ENCODE results near the gene DLK1.

The DLK1 gene

DNA sequence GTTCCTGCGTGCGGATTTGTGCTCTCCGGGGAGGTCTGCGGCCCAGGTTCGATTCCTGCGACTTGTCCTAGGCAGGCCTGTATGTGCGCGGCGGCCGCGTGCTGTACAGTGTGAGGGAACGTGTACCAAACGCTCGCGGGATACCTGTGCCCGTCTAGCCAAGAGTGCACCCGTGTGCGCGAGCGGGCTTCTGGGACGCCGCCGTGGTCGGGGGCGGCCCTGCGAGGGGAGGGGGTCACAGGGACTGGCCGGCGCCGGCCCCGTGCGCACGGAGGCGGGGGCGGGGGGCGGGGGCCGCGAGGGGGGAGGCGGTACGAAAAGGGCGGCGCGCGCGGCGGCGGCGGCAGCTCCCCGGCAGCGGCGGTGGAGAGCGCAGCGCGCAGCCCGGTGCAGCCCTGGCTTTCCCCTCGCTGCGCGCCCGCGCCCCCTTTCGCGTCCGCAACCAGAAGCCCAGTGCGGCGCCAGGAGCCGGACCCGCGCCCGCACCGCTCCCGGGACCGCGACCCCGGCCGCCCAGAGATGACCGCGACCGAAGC, at the start of gene DLK1:
Gene DLK1 (plus strand): TSS at position 343 of the 536 bp plus-strand sequence. CDS start 177 bp downstream, at position 520.
- FAIRE-seq: no peak

- FAIRE-seq: no peak
Measured at GRCh38 chr14:100677152-100677551, 49.5 kb upstream of the DLK1 start.

GRCh38 chr14:100677554-100678468, 48.9 kb upstream of the DLK1 start:
- no peak for FAIRE-seq

DNA sequence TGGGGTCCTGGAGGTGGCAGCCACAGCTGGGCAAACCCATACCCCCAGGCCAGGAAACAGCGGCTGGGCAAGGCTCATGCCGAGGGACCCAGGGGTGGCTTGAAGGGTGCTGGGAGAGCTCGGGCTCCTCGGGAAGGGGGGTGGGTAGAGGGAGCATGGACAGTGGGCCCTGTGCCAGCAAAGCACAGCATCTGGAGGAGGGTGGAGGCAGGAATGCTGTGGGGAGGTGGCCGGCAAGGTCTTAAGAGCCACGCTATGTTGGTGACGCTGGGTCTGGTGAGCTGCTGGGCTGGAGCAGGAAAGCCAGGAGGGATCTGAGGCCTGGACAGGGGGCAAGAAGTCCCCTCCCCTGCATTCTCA, 48.2 kb upstream of the DLK1 start:
- no peak for FAIRE-seq

DNA sequence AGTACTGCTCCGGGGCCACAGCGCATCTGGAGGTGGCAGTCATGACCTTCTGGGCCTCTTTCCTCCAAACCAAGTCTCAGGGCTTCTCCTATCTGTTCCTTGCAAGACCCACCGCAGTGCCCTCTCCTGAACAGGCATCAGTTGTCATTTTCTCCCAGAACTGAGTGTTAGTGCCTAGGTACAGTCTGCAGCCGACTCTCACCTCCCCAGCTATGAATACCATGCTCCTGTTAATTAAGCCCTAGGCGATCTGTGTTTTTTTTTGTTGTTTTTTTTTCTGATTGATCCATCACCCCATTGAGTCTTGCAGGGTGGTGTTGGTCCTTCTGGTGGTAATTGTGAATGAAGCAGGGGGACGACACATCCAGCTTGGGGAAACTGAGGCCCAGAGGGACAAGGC, 47.5 kb upstream of the DLK1 start:
- FAIRE-seq: no peak

DNA sequence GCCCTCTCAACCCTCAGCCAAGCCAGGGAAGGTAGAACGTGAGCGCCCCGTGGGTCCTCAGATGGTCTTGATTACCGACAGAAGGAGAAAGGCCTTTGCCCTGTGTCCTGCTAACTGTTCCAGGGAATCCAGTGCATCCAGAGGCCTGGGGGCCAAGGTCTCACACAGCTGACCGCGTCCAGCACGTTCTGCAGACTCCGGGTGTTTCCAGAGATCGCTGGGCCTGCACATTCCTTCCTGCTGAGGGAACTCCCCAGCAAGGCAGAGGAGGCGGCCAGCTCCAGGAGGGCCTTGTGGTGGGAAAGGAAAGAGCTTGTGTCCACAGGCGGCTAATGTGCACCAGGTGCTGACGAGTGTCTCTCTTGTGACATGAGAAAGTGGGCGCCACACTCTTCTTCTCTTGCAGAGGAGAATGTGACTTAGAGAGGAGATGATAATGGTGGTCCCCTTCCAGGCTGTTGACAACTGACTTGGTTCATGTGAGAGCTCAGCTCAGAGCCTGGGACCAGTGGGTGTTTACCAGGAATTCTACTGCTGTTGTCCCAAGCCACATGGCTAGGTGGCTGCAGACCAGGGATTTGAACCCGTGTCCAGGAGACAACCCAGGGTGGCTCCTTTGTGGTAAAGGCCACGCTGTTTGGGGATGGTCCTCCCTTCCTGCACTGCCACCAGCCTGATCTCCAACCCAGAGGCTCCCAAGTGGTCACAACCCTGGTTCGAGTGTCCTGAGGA, 46.8 kb upstream of the DLK1 start:
- no peak for FAIRE-seq

DNA sequence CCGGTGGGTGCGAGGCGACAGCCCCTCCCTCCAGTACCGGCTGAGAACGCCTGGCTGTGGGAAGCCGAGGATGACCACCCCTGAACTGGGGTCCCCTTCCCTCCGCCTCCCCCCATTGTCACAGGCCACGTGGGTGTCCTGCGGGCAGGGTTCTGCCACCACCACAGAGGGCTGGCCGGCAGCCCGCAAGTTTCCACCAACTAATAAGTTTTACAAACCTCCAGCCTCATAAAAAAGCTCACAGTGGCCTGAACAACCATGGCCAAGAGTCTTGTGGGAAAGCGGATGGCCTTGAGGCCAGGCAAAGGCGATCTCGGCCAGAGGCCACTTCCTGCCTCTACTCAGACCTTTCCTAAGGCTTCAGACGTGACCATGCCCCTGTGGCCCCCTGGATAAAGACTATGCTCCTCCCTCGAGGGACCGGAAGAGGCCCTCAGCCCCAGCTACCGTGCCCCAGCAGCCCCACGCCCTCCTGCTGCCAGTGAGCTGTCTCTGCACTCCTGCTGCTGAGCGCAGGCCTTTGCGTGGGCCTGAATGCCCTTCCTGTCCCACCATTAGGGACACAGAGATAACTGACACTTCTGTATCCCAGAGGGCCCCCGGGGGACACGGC, 46.1 kb upstream of the DLK1 start:
- peak; percentile 64 for FAIRE-seq

GRCh38 chr14:100681111-100681510, 45.6 kb upstream of the DLK1 start:
- FAIRE-seq: no peak

DNA sequence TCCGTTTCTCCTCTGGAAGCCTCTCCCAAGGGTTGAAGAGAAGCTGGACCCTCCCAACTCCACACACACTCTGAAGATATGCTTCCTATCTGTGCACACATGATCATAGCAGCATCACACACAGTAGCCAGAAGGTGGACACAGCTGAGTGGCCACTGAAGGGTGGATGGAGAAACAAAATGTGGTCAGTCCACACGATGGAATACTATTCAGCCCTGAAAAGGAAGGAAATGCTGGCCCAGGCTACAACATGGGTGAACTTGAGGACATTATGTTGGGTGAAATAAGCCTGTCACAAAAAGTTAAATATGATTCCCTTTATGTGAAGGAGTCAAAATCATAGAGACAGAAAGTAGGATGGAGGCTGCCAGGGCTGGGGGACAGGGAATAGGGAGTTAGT, 43.9 kb upstream of the DLK1 start:
- FAIRE-seq: no peak

GRCh38 chr14:100683578-100683977, 43.1 kb upstream of the DLK1 start:
- peak; percentile 66 for FAIRE-seq

DNA sequence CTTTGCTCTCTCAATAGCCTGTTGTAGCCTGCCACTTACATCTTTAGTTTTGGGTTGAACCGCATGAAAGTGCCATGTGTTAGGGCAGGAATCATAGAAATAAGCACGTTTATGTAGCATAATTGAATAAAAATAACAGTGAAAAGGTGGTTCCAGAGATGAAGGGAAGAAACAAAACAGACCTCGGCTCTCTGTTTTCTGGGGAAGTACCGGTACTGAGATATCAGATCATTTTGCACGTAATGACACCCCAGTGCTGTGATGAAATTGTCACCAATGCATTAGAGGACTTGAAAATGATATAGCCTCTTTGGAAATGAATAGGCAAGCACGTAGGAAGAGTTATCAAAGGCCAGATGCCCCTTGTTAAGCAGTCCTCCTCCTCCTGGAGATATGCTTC, 42.5 kb upstream of the DLK1 start:
- peak; percentile 51 for FAIRE-seq

- FAIRE-seq: no peak
Measured at GRCh38 chr14:100684961-100685360, 41.7 kb upstream of the DLK1 start.

- FAIRE-seq: no peak
Measured at GRCh38 chr14:100686858-100687257, 39.8 kb upstream of the DLK1 start.

- no peak for FAIRE-seq
Measured at GRCh38 chr14:100687386-100687785, 39.3 kb upstream of the DLK1 start.

GRCh38 chr14:100688051-100688450, 38.6 kb upstream of the DLK1 start:
- FAIRE-seq: no peak

- FAIRE-seq: no peak
Measured at GRCh38 chr14:100688598-100689461, 37.9 kb upstream of the DLK1 start.

GRCh38 chr14:100690672-100691071, 36.0 kb upstream of the DLK1 start:
- no peak for FAIRE-seq

DNA sequence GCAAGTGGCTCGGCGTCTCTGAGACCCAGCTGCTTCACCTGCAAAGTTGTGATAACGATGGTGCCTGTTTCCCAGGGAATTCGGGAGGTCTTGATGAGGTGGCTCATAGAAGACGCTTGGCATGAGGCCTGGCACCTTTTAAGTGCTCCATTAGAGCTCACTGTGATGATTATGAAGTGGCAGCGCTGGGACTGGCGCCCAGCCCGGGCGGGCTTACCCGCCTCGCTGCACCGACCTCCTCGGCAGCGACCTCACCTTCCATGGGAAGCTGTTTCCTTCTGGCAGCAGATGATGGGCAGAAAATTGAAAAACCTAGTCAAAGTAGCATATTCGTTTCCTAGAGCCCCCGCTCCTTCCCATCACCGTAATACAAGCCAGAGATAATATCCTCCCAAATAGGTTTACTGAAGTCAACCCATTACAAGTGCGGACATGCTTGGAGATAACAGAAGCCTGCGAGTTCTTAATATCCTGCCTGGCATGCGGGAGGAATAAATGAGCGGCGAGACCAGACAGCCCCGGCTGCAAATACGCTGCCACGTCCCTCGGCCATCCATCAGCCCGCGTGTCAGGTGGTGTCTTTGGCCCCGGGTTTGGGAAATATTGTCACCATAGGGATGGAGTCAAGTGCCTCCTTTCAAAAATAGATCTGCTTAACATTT, 35.2 kb upstream of the DLK1 start:
- no peak for FAIRE-seq

DNA sequence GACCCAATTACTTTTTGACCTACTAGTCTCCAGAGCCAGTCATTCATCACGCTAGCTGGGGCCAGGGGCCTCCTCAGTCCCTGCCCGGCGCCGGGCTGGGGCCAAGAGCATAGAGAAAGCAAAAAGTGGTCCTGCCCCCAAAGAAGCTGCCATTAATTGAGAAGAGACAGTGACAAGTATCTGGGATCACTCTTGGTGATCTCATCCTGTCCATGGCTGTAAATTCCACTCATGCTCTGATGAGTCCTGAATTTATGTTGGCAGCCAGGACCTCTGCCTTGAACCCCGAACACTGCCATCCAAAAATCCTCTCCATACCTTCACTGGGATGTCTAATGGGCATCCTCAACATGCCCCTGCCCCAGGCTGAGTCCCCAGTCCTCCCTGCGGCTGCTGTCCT, 34.4 kb upstream of the DLK1 start:
- peak; percentile 82 for FAIRE-seq

GRCh38 chr14:100692859-100693558, 33.7 kb upstream of the DLK1 start:
- FAIRE-seq: peak; percentile 88

DNA sequence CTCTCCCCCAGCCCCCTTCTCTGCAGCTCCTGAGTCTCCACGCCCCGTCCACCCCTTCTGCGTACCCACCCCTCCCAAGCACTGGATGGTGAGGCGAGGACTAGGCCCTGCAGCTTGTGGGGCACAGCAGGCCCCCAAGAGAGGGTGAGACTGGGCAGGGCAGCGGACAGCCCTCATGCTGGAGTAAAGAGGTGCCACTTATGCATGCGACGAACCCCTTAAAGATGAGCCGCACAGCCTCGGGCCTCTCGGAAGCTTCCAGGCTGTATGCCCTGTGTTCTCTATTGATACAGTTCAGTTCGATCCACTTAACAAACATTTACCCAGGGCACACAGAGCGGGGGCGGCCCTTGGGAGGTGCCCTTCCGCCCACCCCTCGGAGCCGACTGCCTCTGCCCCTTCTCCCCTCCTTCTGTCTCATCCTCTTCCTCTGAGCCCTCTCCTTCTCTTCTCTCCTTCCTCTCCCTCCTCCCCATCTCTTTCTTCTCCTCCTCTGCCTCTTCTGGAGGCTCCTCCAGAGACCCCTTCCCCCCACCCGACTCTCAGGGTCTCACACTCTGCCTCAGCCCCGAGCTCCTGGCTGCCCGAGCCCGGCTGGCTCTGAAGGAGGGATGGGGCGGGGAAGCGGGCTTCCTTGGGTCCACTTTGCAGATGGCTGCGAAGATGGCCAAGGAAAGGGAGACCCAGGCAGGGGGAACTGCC, 32.7 kb upstream of the DLK1 start:
- FAIRE-seq: no peak
